ENCODE measurements around the gene TPM2. TPM values are rescaled to one million over a fixed set of nuclear protein-coding genes. Genes with fewer than 3 reads are reported as not detected.

TPM2 gene
- total and polyA plus RNA-seq, 2 donors (not counting 1 experiment from before 2014, with no cell fraction given), result 2.4 to 6.3 TPM

GRCh38 chr9:35734096-35734495 lies 44.4 kb upstream of the TPM2 start:
- ChIA-PET CTCF (interaction anchor here (0.8 to 9.7 kb wide), 13 partner anchors 8 to 148 kb away, joined by 3 to 142 read pairs (median 16); partner anchors contain the start of genes ARHGEF39, CCDC107, GBA2 and RGP1), POLR2A (interaction anchor here (0.6 to 0.7 kb wide), 2 partner anchors 23 to 220 kb away, joined by 3 read pairs; no protein-coding TSS in a partner anchor)
- H3K9me3 ChIP-seq (ENCODE audit: control extremely low read depth in 1 of 3, control insufficient read depth in 2 of 3, insufficient read depth in 1 of 3, low read length in 2 of 3), result no peaks in the 10 kb centered on the region
- no peak overlapping the region for H3K4me2 ChIP-seq (replicated peaks; ENCODE audit: low read depth, low read length, poor library complexity, severe bottlenecking)
- no peak for DNase-seq
- TF ChIP-seq, protein P1, sequence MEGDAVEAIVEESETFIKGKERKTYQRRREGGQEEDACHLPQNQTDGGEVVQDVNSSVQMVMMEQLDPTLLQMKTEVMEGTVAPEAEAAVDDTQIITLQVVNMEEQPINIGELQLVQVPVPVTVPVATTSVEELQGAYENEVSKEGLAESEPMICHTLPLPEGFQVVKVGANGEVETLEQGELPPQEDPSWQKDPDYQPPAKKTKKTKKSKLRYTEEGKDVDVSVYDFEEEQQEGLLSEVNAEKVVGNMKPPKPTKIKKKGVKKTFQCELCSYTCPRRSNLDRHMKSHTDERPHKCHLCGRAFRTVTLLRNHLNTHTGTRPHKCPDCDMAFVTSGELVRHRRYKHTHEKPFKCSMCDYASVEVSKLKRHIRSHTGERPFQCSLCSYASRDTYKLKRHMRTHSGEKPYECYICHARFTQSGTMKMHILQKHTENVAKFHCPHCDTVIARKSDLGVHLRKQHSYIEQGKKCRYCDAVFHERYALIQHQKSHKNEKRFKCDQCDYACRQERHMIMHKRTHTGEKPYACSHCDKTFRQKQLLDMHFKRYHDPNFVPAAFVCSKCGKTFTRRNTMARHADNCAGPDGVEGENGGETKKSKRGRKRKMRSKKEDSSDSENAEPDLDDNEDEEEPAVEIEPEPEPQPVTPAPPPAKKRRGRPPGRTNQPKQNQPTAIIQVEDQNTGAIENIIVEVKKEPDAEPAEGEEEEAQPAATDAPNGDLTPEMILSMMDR (IDR thresholded peaks at IDR 0.05), result no peak
- no peak for TF ChIP-seq EZH2 (IDR thresholded peaks at IDR 0.05; ENCODE audit: borderline replicate concordance, insufficient read depth, low read depth, low read length, poor library complexity, severe bottlenecking)
- H3K27ac ChIP-seq (ENCODE audit: low read length in 2 of 2), result no peak overlapping the region
- Mint-ChIP-seq H3K4me1 (peaks cover 12% of the 10 kb centered on the region), H3K27me3 (no peaks in the 10 kb centered on the region), H3K4me3 (no peak overlapping the region), H3K9me3 (ENCODE audit: insufficient read depth) (no peaks in the 10 kb centered on the region), H3K27ac (no peak overlapping the region)
- no peak for ATAC-seq (ENCODE audit: low read depth)
- H3K27me3 ChIP-seq (replicated peaks in 1 of 4; ENCODE audit: control extremely low read depth in 1 of 4, control insufficient read depth in 3 of 4, insufficient read depth in 4 of 4, low read length in 3 of 4), result no peaks in the 10 kb centered on the region
- intact Hi-C loops (cut with micrococcal nuclease), result loop anchor here (5.0 to 10.0 kb wide), 4 partner anchors 458 to 1917 kb away; partner anchors contain the start of genes CLTA, FANCG, UBE2R2 and VCP
- no peak overlapping the region for H3K9ac ChIP-seq (ENCODE audit: low read length)
- H2AFZ ChIP-seq (ENCODE audit: insufficient read depth, low read depth, low read length, poor library complexity, severe bottlenecking), result no peak overlapping the region
- peaks cover 1 to 47% of the 10 kb centered on the region in 2 experiments for H3K36me3 ChIP-seq (replicated peaks in 1 of 2; ENCODE audit: control extremely low read depth in 1 of 2, control insufficient read depth in 1 of 2, extremely low read depth in 1 of 2, insufficient read depth in 2 of 2, low read length in 1 of 2)
- peaks cover 42% of the 10 kb centered on the region for H3K79me2 ChIP-seq (ENCODE audit: control insufficient read depth, insufficient read depth, low read length)
- 100% methylated on average over 1 of the region's 3 CpGs for whole genome bisulfite sequencing (ENCODE audit: insufficient coverage)
- H4K20me1 ChIP-seq (ENCODE audit: control insufficient read depth, insufficient read depth, low read length, poor library complexity, severe bottlenecking), result peaks cover 19% of the 10 kb centered on the region
- H3K4me1 ChIP-seq (ENCODE audit: control insufficient read depth in 2 of 2, insufficient read depth in 2 of 2, low read length in 2 of 2), result peaks cover 34 to 42% of the 10 kb centered on the region in 2 donors
- H3K4me3 ChIP-seq (ENCODE audit: control extremely low read depth in 1 of 5, extremely low read depth in 1 of 5, insufficient read depth in 1 of 5, low read depth in 2 of 5, low read length in 4 of 5), result no peak overlapping the region
